B cell (primary cell): Measurements from ENCODE around the gene BLOC1S5.

Experiments
- EZH2 ChIP-seq: IDR thresholded peaks from 2 replicates; pipeline ENCODE4 v1.6.1; 2012; ENCODE audit warnings: borderline replicate concordance, low read depth, mild to moderate bottlenecking, moderate library complexity, low read length; ENCODE audit not compliant: insufficient read depth, poor library complexity, severe bottlenecking
- TF ChIP-seq, protein P1 (sequence below): fragments of 200-600 bp; IDR thresholded peaks from one replicate; pipeline ENCODE4 v1.8.0; 2022; ENCODE audit warnings: antibody characterized with exemption, mild to moderate bottlenecking

DNA sequence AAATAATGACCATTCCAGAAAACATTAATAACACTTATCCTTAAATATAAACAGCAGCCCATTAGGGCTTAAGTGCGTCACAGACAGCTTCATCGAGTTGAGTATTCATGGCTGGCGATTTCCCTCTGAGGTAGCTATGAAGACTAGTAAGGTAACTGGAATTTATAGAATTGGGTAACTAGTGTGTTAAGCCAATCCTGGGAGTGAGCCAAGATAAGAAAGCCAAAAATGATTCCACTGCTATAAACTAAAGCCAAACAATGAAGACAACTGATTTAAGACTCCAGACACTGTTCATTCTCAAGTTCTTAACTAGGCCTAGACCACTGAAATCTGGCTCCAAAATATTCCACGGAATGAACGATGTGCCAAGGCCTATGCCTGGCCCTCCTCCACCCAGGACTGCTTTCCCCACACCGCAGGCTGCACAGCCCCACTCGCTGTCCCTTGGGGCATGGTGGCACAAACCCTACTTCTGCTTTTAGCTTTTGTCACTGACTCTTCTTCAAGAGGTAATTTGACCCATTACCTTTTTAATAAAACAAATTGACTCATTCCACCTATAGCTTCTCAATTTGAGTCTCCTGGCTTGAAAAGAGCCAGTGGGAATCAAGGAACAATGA lies 66.0 kb downstream of the BLOC1S5 start:
- TF ChIP-seq, protein P1, sequence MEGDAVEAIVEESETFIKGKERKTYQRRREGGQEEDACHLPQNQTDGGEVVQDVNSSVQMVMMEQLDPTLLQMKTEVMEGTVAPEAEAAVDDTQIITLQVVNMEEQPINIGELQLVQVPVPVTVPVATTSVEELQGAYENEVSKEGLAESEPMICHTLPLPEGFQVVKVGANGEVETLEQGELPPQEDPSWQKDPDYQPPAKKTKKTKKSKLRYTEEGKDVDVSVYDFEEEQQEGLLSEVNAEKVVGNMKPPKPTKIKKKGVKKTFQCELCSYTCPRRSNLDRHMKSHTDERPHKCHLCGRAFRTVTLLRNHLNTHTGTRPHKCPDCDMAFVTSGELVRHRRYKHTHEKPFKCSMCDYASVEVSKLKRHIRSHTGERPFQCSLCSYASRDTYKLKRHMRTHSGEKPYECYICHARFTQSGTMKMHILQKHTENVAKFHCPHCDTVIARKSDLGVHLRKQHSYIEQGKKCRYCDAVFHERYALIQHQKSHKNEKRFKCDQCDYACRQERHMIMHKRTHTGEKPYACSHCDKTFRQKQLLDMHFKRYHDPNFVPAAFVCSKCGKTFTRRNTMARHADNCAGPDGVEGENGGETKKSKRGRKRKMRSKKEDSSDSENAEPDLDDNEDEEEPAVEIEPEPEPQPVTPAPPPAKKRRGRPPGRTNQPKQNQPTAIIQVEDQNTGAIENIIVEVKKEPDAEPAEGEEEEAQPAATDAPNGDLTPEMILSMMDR: no peak
- TF ChIP-seq EZH2: no peak
